Smooth muscle cell (in vitro differentiated cells): ENCODE results near the gene FZD1. TPM values are rescaled to one million over a fixed set of nuclear protein-coding genes. Genes with fewer than 3 reads are reported as not detected.

Experiments
- DNase-seq: peaks from one replicate; lab custom pipeline; 2025; ENCODE audit not compliant: unreplicated experiment; lab: John Stamatoyannopoulos, UW
- H2AFZ ChIP-seq: fragments of 200-600 bp; sonication (generic); 2 replicates; pipeline ENCODE4 v1.6.0; 2016; ENCODE audit warnings: antibody characterized with exemption, low read depth, mild to moderate bottlenecking
- H3F3A ChIP-seq: fragments of 200-600 bp; sonication (generic); 2 replicates; pipeline ENCODE4 v1.6.0; 2017; ENCODE audit warnings: antibody characterized with exemption, low read depth
- H3K27ac ChIP-seq: fragments of 200-600 bp; sonication (generic); 2 replicates; pipeline ENCODE4 v1.5.1; 2016; ENCODE audit warnings: low read depth, mild to moderate bottlenecking
- H3K27me3 ChIP-seq: fragments of 200-600 bp; sonication (generic); 2 replicates; pipeline ENCODE4 v1.6.1; 2016; ENCODE audit warnings: low read depth, mild to moderate bottlenecking
- H3K36me3 ChIP-seq: fragments of 200-600 bp; sonication (generic); 2 replicates; pipeline ENCODE4 v1.5.1; 2016; ENCODE audit warnings: low read depth
- H3K4me1 ChIP-seq: fragments of 200-600 bp; sonication (generic); 2 replicates; pipeline ENCODE4 v1.5.1; 2016; ENCODE audit warnings: low read depth
- H3K4me2 ChIP-seq: fragments of 200-600 bp; sonication (generic); 2 replicates; pipeline ENCODE4 v1.6.0; 2016; ENCODE audit warnings: mild to moderate bottlenecking
- H3K4me3 ChIP-seq: fragments of 200-600 bp; sonication (generic); 2 replicates; pipeline ENCODE4 v1.5.1; 2016; ENCODE audit warnings: mild to moderate bottlenecking
- H3K79me2 ChIP-seq: fragments of 200-600 bp; sonication (generic); 2 replicates; pipeline ENCODE4 v1.6.0; 2016; ENCODE audit warnings: low read depth, mild to moderate bottlenecking
- H3K9ac ChIP-seq: fragments of 200-600 bp; sonication (generic); 2 replicates; pipeline ENCODE4 v1.6.0; 2016; ENCODE audit warnings: low read depth
- H3K9me3 ChIP-seq: fragments of 200-600 bp; sonication (generic); replicated peaks from 2 replicates; pipeline ENCODE4 v1.5.1; 2016; ENCODE audit warnings: low read depth
- H4K20me1 ChIP-seq: fragments of 200-600 bp; sonication (generic); 2 replicates; pipeline ENCODE4 v1.6.0; 2016; ENCODE audit warnings: low read depth
- CTCF ChIP-seq: fragments of 200-600 bp; sonication (generic); IDR thresholded peaks from 2 replicates; pipeline ENCODE4 v1.5.1; 2017; ENCODE audit warnings: borderline replicate concordance, mild to moderate bottlenecking, antibody characterized with exemption; ENCODE audit not compliant: insufficient read depth, poor library complexity, severe bottlenecking
- WGBS: methylation state at CpG from one replicate; pipeline ENCODE4 v1.1.7; 2016; ENCODE audit warnings: low lambda C conversion rate; 5-methylcytosine and 5-hydroxymethylcytosine counted together
- polyA plus RNA-seq: library from polyadenylated mRNA; unstranded; fragments of >200 nt; fragmentation: Nextera tagmentation; extraction: Ambion mirVana; gene quantifications from 2 replicates; pipeline ENCODE4 v1.2.1, GENCODE V29; 2016
- total RNA-seq: library from RNA; depleted of rRNA; stranded (reverse); fragments of >200 nt; gene quantifications from 2 replicates; pipeline ENCODE4 v1.2.3, GENCODE V29; 2014

FZD1 gene
- total RNA-seq, result 32.4 and 42.1 TPM in 2 replicates
- polyA plus RNA-seq, result 25.3 and 36.2 TPM in 2 replicates

- Histone ChIP-seq H3K4me2 (peak within 1 kb of the TSS; percentile 92), H3K9ac (peak within 1 kb of the TSS; percentile 95), H2AFZ (peak within 1 kb of the TSS; percentile 78), H3K9me3 (no peaks in the 10 kb centered on the region), H3K4me1 (peaks cover 19% of the 10 kb centered on the region), H3K79me2 (peaks cover 43% of the 10 kb centered on the region), H4K20me1 (peaks cover 31% of the 10 kb centered on the region), H3K27ac (peak within 1 kb of the TSS; percentile 89), H3K36me3 (no peaks in the 10 kb centered on the region), H3K4me3 (peak within 1 kb of the TSS; percentile 95), H3F3A (no peaks in the 10 kb centered on the region), H3K27me3 (peaks cover 15% of the 10 kb centered on the region)
- no peak for TF ChIP-seq CTCF
- peak; percentile 81 for DNase-seq
- WGBS, result under 1% methylated on average over 76 of the region's 90 CpGs
Measured at GRCh38 chr7:91264046-91264923, at the start of gene FZD1. FZD1 (plus strand) TSS chr7:91264433; CDS start chr7:91264881, 448 bp downstream.

GRCh38 chr7:91226411-91226810 is 37.8 kb upstream of the FZD1 start:
- WGBS, result 78% methylated on average over 2 of the region's 2 CpGs

GRCh38 chr7:91228327-91228726 is 35.9 kb upstream of the FZD1 start:
- Histone ChIP-seq H3F3A (no peaks in the 10 kb centered on the region), H3K27me3 (no peaks in the 10 kb centered on the region), H3K36me3 (no peaks in the 10 kb centered on the region), H3K9ac (no peak overlapping the region), H3K4me3 (no peak overlapping the region), H3K4me2 (no peak overlapping the region), H3K4me1 (peaks cover 16% of the 10 kb centered on the region), H3K79me2 (no peaks in the 10 kb centered on the region), H3K27ac (no peak overlapping the region), H3K9me3 (no peaks in the 10 kb centered on the region), H2AFZ (no peak overlapping the region), H4K20me1 (no peaks in the 10 kb centered on the region)
- TF ChIP-seq CTCF, result no peak
- 72% methylated on average over 2 of the region's 2 CpGs for WGBS
- no peak for DNase-seq

More at GRCh38 chr7:91226411-91226810, 37.8 kb upstream of the FZD1 start:
- H3K27ac ChIP-seq, result no peak overlapping the region
- H3K27me3 ChIP-seq, result no peaks in the 10 kb centered on the region
- no peak for TF ChIP-seq CTCF
- H3K36me3 ChIP-seq, result no peaks in the 10 kb centered on the region
- H3K79me2 ChIP-seq, result no peaks in the 10 kb centered on the region
- H3K9me3 ChIP-seq, result no peaks in the 10 kb centered on the region
- DNase-seq, result no peak
- no peak overlapping the region for H3K4me2 ChIP-seq
- H3K4me3 ChIP-seq, result no peak overlapping the region
- no peak overlapping the region for H3K9ac ChIP-seq
- no peaks in the 10 kb centered on the region for H3F3A ChIP-seq
- peaks cover 16% of the 10 kb centered on the region for H3K4me1 ChIP-seq
- no peaks in the 10 kb centered on the region for H4K20me1 ChIP-seq
- H2AFZ ChIP-seq, result no peak overlapping the region
